Liver (tissue), 3 donors: ENCODE results near the gene OR5K1.

Experiments
- ATF3 ChIP-seq: IDR thresholded peaks from 2 replicates; pipeline ENCODE4 v1.6.1; 2016; ENCODE audit warnings: antibody characterized with exemption
- CTCF ChIP-seq: fragments of 150-350 bp; IDR thresholded peaks from 2 replicates; pipeline ENCODE4 v1.5.1; 2017; ENCODE audit warnings: improper control_type of control experiment, low read depth, low read length; ENCODE audit not compliant: missing input control
- EGR1 ChIP-seq, 2 donors: IDR thresholded peaks; 2 replicates each; pipeline ENCODE4 v1.6.1; 2016 to 2018; ENCODE audit warnings: antibody characterized with exemption in 2 of 2, low read depth in 2 of 2
- FOXA1 ChIP-seq: IDR thresholded peaks from 2 replicates; pipeline ENCODE4 v1.6.1; 2016; ENCODE audit warnings: antibody characterized with exemption
- JUND ChIP-seq, 2 donors: IDR thresholded peaks; 2 replicates each; pipeline ENCODE4 v1.6.1; 2016; ENCODE audit warnings: antibody characterized with exemption in 2 of 2
- RAD21 ChIP-seq, 2 donors: IDR thresholded peaks; 2 replicates each; pipeline ENCODE4 v1.6.1; 2016; ENCODE audit warnings: antibody characterized with exemption in 2 of 2, mild to moderate bottlenecking in 2 of 2
- REST ChIP-seq: IDR thresholded peaks from 2 replicates; pipeline ENCODE4 v1.6.1; 2016; ENCODE audit warnings: antibody characterized with exemption, mild to moderate bottlenecking
- SP1 ChIP-seq: IDR thresholded peaks from 2 replicates; pipeline ENCODE4 v1.6.1; 2018; ENCODE audit warnings: antibody characterized with exemption, mild to moderate bottlenecking
- TAF1 ChIP-seq: conservative IDR thresholded peaks from 2 replicates; pipeline ENCODE4 v1.6.1; 2016; ENCODE audit warnings: antibody characterized with exemption, mild to moderate bottlenecking
- YY1 ChIP-seq: IDR thresholded peaks from 2 replicates; pipeline ENCODE4 v1.6.1; 2016; ENCODE audit warnings: antibody characterized with exemption, mild to moderate bottlenecking
- ZBTB33 ChIP-seq: IDR thresholded peaks from 2 replicates; pipeline ENCODE4 v1.6.1; 2016; ENCODE audit warnings: antibody characterized with exemption
- donor health status: healthy.
- donor health status: healthy.

- no peak for TF ChIP-seq YY1
- TF ChIP-seq FOXA1 = no peak
- no peak for TF ChIP-seq CTCF
- no peak for TF ChIP-seq REST
- no peak for TF ChIP-seq EGR1 (IDR thresholded peaks at IDR 0.05; ENCODE audit: low read depth in 2 of 2)
- no peak for TF ChIP-seq TAF1
- no peak for TF ChIP-seq ATF3
- TF ChIP-seq ZBTB33 = no peak
- TF ChIP-seq RAD21 (IDR thresholded peaks at IDR 0.05) = no peak
- TF ChIP-seq SP1 = no peak
- no peak for TF ChIP-seq JUND (IDR thresholded peaks at IDR 0.05)
Observed at GRCh38 chr3:98512576-98512975, 49.6 kb downstream of the OR5K1 start.
